ENCODE results near the gene NIT1. TPM values are rescaled to one million over a fixed set of nuclear protein-coding genes. Genes with fewer than 3 reads are reported as not detected.

NIT1 gene
- total RNA-seq: 10 to 100 TPM; 30.4 to 61.9 (median 32.8) TPM

GRCh38 chr1:161117759-161118581 lies at the start of gene NIT1, which contains the start of gene PFDN2:
Gene NIT1, plus strand, starts transcription at chr1:161118105. Its CDS starts 72 bp downstream, at chr1:161118177.
Gene PFDN2, minus strand, starts transcription at chr1:161118037. Its CDS starts 11 bp downstream, at chr1:161118026.
- ATAC-seq: peak; percentile 92
- H3K4me1 ChIP-seq: peaks cover 11 to 76% (median 34%) of the 10 kb centered on the region in 3 donors
- peaks cover 0 to 40% of the 10 kb centered on the region in 2 donors for H3K36me3 ChIP-seq
- no peak for TF ChIP-seq EP300 (IDR thresholded peaks at IDR 0.05)
- peak; percentile 84 to 89 for TF ChIP-seq POLR2A (IDR thresholded peaks at IDR 0.05)
- TF ChIP-seq POLR2AphosphoS5 (IDR thresholded peaks at IDR 0.05): peak; percentile 98
- TF ChIP-seq CTCF (IDR thresholded peaks at IDR 0.05): peak in 2 of 4 experiments; percentile 11 to 36
- WGBS, 2 donors (ENCODE audit: low coverage in 1 of 2): 0 to 1% methylated on average over 7 to 26 of the region's 58 CpGs
- H3K27ac ChIP-seq: peak within 1 kb of the TSS; percentile 88 to 98 (median 92)
- H3K4me3 ChIP-seq: peak within 1 kb of the TSS; percentile 87 to 96
- H3K27me3 ChIP-seq: no peaks in the 10 kb centered on the region
- H3K9me3 ChIP-seq: no peaks in the 10 kb centered on the region

GRCh38 chr1:161068306-161069234 lies 49.3 kb upstream of the NIT1 start:
- ATAC-seq: peak; percentile 70
- Histone ChIP-seq H3K27ac (peak overlapping the region in 3 of 4 donors; percentile 50 to 60 (median 51)), H3K4me3 (peak overlapping the region in 1 of 2 donors; percentile 42)

GRCh38 chr1:161069241-161069640 lies 48.7 kb upstream of the NIT1 start:
- Histone ChIP-seq H3K36me3 (no peaks in the 10 kb centered on the region), H3K27me3 (peaks cover 19% of the 10 kb centered on the region), H3K4me1 (no peaks in the 10 kb centered on the region), H3K9me3 (no peaks in the 10 kb centered on the region), H3K27ac (peak overlapping the region in 3 of 4 donors; percentile 50 to 60 (median 51)), H3K4me3 (peak overlapping the region; percentile 1 to 42)
- no peak for ATAC-seq
- 66 to 70% methylated on average over 2 to 5 of the region's 9 CpGs for WGBS, 2 donors (ENCODE audit: low coverage in 1 of 2)
- TF ChIP-seq POLR2AphosphoS5 (IDR thresholded peaks at IDR 0.05) (no peak), EP300 (IDR thresholded peaks at IDR 0.05) (no peak)

More at GRCh38 chr1:161068306-161069234, 49.3 kb upstream of the NIT1 start:
- no peaks in the 10 kb centered on the region for H3K9me3 ChIP-seq
- TF ChIP-seq POLR2AphosphoS5 (IDR thresholded peaks at IDR 0.05) (no peak), POLR2A (IDR thresholded peaks at IDR 0.05) (no peak), EP300 (IDR thresholded peaks at IDR 0.05) (no peak)
- H3K4me1 ChIP-seq: no peaks in the 10 kb centered on the region
- H3K27me3 ChIP-seq: peaks cover 26% of the 10 kb centered on the region
- 67 to 97% methylated on average over 6 to 8 of the region's 10 CpGs for WGBS, 2 donors (ENCODE audit: low coverage in 1 of 2)
- no peaks in the 10 kb centered on the region for H3K36me3 ChIP-seq

- TF ChIP-seq POLR2A (IDR thresholded peaks at IDR 0.05): peak; percentile 15 to 35
- no peak for TF ChIP-seq EP300 (IDR thresholded peaks at IDR 0.05)
- H3K4me1 ChIP-seq: no peaks in the 10 kb centered on the region
- H3K4me3 ChIP-seq: peak within 1 kb of the TSS; percentile 1 to 42
- peaks cover 16% of the 10 kb centered on the region for H3K27me3 ChIP-seq
- no peaks in the 10 kb centered on the region for H3K36me3 ChIP-seq
- no peaks in the 10 kb centered on the region for H3K9me3 ChIP-seq
- WGBS, 2 donors (ENCODE audit: low coverage in 1 of 2): 56 to 100% methylated on average over 1 to 2 of the region's 9 CpGs
- peak; percentile 69 for ATAC-seq
- H3K27ac ChIP-seq: peak within 1 kb of the TSS in 3 of 4 donors; percentile 50 to 60 (median 51)
Measured at GRCh38 chr1:161069731-161070270, 48.1 kb upstream of the NIT1 start, which contains the start of gene ARHGAP30. Gene ARHGAP30, minus strand, starts transcription at chr1:161069891. Its CDS starts 267 bp downstream, at chr1:161069624.

- ATAC-seq: no peak
- Histone ChIP-seq H3K27me3 (peaks cover 12% of the 10 kb centered on the region), H3K9me3 (no peaks in the 10 kb centered on the region), H3K4me3 (no peak overlapping the region), H3K4me1 (no peaks in the 10 kb centered on the region), H3K27ac (no peak overlapping the region), H3K36me3 (no peaks in the 10 kb centered on the region)
- TF ChIP-seq CTCF (IDR thresholded peaks at IDR 0.05): no peak
- TF ChIP-seq POLR2AphosphoS5 (IDR thresholded peaks at IDR 0.05): no peak
- TF ChIP-seq POLR2A (IDR thresholded peaks at IDR 0.05): no peak
- TF ChIP-seq EP300 (IDR thresholded peaks at IDR 0.05): no peak
- WGBS, 2 donors (ENCODE audit: low coverage in 1 of 2): 84 to 93% methylated on average over 2 to 4 of the region's 4 CpGs
Measured at GRCh38 chr1:161070761-161071160, 47.1 kb upstream of the NIT1 start.

Data from gastroesophageal sphincter (tissue), 4 donors.